Right lobe of liver (tissue), 4 donors: ENCODE data around the gene GRIK2.

Experiments
- CTCF ChIP-seq, 4 donors: fragments of 200-600 bp in 3 of 4; fragments of 450-650 bp in 1 of 4; IDR thresholded peaks; one replicate each; pipeline versions ENCODE4 v1.5.1 to v1.8.0; 2016 to 2022; ENCODE audit warnings: antibody characterized with exemption in 4 of 4, mild to moderate bottlenecking in 2 of 4
- POLR2A ChIP-seq: fragments of 450-650 bp; IDR thresholded peaks from one replicate; pipeline ENCODE4 v1.6.1; 2017; ENCODE audit warnings: antibody characterized with exemption, mild to moderate bottlenecking
- donor health status: DM: no; HTN: no; CAD: no.
- donor health status: DM: no; HTN: no; CAD: no.
- donor health status: DM: no; HTN: yes; CAD: no.

- TF ChIP-seq CTCF (IDR thresholded peaks at IDR 0.05) (no peak), POLR2A (no peak)
Observed at GRCh38 chr6:101458336-101458735, 64.8 kb downstream of the GRIK2 start.
